Stimulated activated CD8-positive, alpha-beta memory T cell treated with anti-CD3 and anti-CD28 coated beads, Interleukin-12 subunit alpha, Interleukin-12 subunit beta, amount 100 ng/mL, for 4 hours (primary cell): Measurements from ENCODE around the gene SMARCD1.
"Not testable (repeated sequence)": the region's sequence is repeated elsewhere in the genome, so short reads cannot be mapped to it uniquely, and the experiment has no call there.

Experiments
- DNase-seq: peaks from one replicate; pipeline ENCODE4 v3.0.0-alpha.2; 2020; ENCODE audit warnings: low read depth

Gene SMARCD1

GRCh38 chr12:50077099-50077498 is 8.0 kb upstream of the SMARCD1 start:
- DNase-seq = no peak

GRCh38 chr12:50078281-50078680 is 6.9 kb upstream of the SMARCD1 start:
- no peak for DNase-seq

GRCh38 chr12:50079771-50080170 is 5.4 kb upstream of the SMARCD1 start:
- DNase-seq = no peak

GRCh38 chr12:50081096-50081808 is 3.9 kb upstream of the SMARCD1 start:
- DNase-seq = no peak

- DNase-seq = no peak
These were observed 2.5 kb upstream of the SMARCD1 start for GRCh38 chr12:50082644-50083043.

- no peak for DNase-seq
These were observed 1.8 kb upstream of the SMARCD1 start for GRCh38 chr12:50083301-50083700.

GRCh38 chr12:50084409-50084774 is 750 bp upstream of the SMARCD1 start:
- DNase-seq = not testable (repeated sequence)

- no peak for DNase-seq
These were observed 502 bp downstream of the SMARCD1 start for GRCh38 chr12:50085615-50086072.

GRCh38 chr12:50086148-50086547 is 1.0 kb downstream of the SMARCD1 start:
- DNase-seq = no peak

- DNase-seq = no peak
These were observed 2.0 kb downstream of the SMARCD1 start for GRCh38 chr12:50087151-50087550.

- DNase-seq = no peak
These were observed 2.9 kb downstream of the SMARCD1 start for GRCh38 chr12:50087995-50088394.

GRCh38 chr12:50088577-50089335 is 3.6 kb downstream of the SMARCD1 start:
- DNase-seq = no peak

- DNase-seq = no peak
These were observed 4.6 kb downstream of the SMARCD1 start for GRCh38 chr12:50089730-50090129.

GRCh38 chr12:50090391-50090790 is 5.2 kb downstream of the SMARCD1 start:
- DNase-seq = no peak

- DNase-seq = no peak
These were observed 12.8 kb downstream of the SMARCD1 start for GRCh38 chr12:50097952-50098351.

- no peak for DNase-seq
These were observed 14.3 kb downstream of the SMARCD1 start for GRCh38 chr12:50099302-50100008.

GRCh38 chr12:50100561-50100960 is 15.4 kb downstream of the SMARCD1 start:
- DNase-seq = no peak

GRCh38 chr12:50101663-50102062 is 16.5 kb downstream of the SMARCD1 start:
- no peak for DNase-seq

GRCh38 chr12:50102131-50102531 is 17.0 kb downstream of the SMARCD1 start:
- DNase-seq = no peak

- DNase-seq = no peak
These were observed 17.6 kb downstream of the SMARCD1 start for GRCh38 chr12:50102646-50103309.

GRCh38 chr12:50103351-50103750 is 18.2 kb downstream of the SMARCD1 start:
- DNase-seq = no peak

- no peak for DNase-seq
These were observed 18.7 kb downstream of the SMARCD1 start, which contains the start of gene GPD1 for GRCh38 chr12:50103767-50104321. TSS of gene GPD1 (plus strand) at chr12:50104008. CDS start at chr12:50104051, 43 bp downstream.
